ENCODE measurements around the gene CELF2. TPM values are rescaled to one million over a fixed set of nuclear protein-coding genes. Genes with fewer than 3 reads are reported as not detected.
A peak's percentile ranks its signal among the peaks of the same experiment; 100 is the strongest.

Gene CELF2
- total RNA-seq, 1 donor from 2014 or later: 68.3 TPM

DNA sequence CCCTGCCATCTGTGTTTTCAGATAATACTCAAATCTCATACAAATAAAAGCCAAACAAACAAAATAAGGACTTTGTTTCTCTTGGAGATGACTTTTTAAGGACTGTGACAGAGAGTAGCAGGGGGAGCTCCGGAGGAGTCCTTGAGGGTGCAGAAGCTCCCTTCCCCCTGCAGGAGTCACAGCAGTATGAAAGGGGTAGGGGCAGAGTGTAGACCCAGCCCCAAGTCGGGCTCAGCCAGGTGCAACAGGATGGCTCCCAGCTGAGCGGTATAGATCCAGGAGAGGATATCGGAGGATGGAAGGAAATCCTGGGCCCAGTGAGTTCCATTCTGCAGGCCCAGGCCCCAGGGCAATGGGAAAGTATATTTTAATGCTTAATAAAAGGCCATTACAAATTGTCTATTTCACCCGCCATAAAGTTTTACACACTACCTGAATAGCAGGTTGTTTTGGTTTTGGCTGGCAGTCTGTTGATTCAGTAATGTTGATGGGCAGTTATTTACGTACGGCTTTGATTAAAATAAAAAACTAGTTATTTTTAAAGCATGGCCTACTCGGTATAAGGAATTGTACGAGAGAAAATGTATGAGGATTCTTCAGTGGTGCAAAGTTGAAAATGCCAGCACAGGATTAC lies 206.0 kb downstream of the CELF2 start:
- intact Hi-C loops (cut with micrococcal nuclease): no loop called here
- DNase-seq (no peak), ATAC-seq (no peak)

DNA sequence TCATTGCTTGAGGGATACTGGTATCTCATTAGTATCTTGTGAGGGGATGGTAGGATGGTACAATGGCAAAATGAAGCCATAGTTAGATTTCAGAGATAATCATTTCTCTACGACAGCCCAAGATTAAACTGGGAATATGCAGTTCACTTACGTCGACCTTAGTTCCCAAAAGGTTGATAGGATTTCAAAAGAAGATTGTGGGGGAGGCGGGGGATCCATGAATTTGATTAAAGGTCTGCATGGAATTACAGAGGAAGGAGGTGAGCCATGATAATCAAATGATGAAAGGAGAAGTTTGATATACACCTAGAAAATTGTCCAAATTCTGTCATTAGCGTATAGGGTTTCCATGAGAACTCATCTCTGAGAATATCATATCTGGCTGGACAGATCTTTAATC lies 206.6 kb downstream of the CELF2 start:
- no peak for DNase-seq
- ATAC-seq: no peak
- intact Hi-C loops (cut with micrococcal nuclease): no loop called here

DNA sequence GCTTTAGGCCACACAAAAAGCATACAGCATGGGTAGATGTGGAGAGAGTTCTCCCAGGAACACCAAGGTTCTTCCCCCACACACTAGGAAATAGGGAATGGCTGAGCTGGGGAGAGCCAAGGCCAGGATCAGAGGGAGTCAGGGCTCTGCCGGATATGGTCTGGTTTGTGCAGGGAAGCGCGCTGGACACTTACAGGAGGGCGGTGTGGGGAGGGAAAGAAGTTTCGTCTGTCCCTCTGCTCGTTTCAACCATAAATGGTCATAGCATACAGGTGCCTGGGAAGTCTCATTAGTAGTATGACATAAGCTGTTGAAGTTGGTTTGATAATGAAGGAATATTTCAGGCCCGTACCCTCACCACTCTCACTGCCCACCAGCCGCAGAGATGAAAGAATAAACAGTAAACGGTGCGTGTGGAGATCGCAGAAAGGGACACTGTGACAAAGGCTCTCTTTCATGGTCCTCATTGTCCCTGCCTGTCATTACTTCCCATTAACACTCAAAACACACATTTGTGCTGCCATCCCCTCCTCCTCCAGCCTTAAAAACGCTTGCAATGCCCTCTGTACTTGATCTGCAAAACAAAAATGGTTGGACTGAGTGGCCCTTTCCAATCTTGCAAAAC lies 207.2 kb downstream of the CELF2 start:
- ATAC-seq (peak; percentile 82), DNase-seq (peak; percentile 47)
- intact Hi-C loops (cut with micrococcal nuclease): no loop called here

DNA sequence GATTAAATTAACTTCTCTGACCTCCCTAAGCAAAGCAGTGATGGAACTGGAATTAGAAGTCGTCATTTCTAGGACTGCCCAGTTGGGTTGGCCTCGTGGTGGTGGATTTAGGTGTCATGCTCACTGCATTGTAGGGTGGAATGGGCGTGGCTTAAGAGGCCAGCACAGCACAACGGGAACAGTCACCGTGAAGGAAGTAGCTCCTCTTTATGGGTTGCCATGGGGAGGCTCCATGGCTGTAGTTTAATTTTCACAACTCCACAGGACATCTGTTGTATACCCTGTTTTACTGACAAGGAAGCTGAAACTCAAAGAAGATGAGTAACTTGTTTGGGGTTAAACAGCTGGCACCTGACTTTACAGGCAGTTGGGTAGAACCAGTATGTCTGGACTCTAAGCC lies 208.3 kb downstream of the CELF2 start:
- DNase-seq (peak; percentile 46), ATAC-seq (peak; percentile 46)
- intact Hi-C loops (cut with micrococcal nuclease): no loop called here

DNA sequence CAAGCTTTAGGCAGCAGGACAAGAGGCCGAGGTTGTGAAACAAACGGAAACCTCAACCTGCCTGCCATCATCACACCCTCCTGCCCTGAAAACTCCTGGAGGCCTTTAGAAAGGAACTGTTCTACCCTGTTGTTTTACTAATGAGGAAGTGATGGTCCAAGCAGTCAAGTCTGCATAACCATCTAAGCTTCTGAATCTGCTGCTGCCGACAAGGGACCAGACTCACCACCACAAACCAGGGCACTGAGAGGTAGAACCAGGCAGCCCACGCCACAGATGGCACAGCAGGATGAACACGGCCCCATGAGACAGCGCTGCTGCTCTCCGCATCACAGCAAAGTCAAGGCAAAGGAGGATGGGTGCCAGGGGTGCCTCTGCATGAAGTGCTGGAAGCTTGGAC lies 209.4 kb downstream of the CELF2 start:
- no peak for ATAC-seq
- DNase-seq: no peak
- intact Hi-C loops (cut with micrococcal nuclease): no loop called here

DNA sequence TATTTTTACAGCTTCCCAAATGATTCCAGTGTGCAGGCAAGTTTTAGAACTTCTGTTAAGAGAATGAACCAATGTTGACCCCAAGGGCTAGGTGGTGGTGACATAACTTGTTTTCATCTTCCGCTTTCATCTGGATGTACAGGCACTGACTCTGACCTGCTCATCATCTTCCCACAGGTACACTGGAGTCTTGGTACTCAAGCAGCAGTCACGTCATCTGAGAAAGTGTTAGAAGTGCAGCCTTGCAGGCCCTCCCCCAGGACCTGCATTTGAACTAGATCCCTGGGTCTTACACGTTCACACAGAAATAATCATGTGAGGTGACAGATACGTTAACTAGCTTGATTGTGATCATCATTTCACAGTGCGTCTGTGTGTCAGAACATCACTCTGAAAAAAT lies 212.2 kb downstream of the CELF2 start:
- intact Hi-C loops (cut with micrococcal nuclease): no loop called here
- ATAC-seq (no peak), DNase-seq (no peak)

DNA sequence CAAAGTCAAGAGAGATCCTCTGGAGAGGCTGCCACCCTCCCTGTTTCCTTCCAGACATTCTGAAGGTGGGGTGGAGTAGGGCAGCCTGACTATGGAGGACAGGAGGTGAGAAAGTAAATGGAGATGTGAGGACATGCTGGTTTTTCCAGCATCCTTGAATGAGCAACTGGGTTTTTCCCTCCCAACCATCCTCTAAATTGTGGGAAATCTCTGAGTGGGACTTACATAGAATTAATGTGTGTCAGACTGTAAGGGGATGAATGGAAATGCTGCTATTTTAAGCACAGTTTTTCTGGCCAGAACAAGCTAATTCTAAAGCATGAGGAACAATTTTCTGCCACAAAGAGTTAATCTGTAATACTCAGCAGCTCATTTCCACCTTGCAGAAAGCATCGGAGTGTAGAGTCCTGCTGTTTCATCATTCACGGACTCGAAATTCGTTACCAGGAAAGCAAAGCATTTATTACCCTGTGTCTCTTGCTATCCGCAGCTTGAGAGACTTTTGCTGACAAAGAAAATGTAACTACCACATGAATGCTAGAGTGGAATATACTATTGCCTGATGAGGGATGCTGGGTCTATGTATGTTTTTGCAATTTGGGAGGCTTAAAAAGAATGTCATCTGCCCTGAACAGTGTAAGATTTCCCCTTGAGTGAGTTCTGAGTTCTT lies 213.0 kb downstream of the CELF2 start:
- no peak for ATAC-seq
- intact Hi-C loops (cut with micrococcal nuclease): no loop called here
- no peak for DNase-seq

DNA sequence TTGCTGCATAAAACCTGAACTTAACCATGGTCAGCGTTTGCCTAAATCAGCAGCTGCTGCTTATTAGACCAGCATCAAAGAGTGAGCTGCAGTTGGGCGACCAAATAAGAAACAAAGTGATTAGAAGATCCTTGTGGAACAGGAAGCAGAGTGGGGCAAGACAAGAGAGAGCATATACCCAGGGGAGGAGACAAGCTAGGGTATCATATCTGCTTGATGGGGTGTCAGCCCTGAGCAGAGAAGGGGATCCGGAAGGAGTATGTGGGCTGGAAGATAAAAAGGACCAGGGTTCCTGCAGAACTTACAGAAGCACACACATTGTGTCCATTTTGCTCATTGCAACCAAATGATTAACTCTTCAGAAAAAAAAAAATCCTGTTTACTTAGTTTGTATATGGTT lies 213.6 kb downstream of the CELF2 start:
- DNase-seq (no peak), ATAC-seq (no peak)
- intact Hi-C loops (cut with micrococcal nuclease): no loop called here

DNA sequence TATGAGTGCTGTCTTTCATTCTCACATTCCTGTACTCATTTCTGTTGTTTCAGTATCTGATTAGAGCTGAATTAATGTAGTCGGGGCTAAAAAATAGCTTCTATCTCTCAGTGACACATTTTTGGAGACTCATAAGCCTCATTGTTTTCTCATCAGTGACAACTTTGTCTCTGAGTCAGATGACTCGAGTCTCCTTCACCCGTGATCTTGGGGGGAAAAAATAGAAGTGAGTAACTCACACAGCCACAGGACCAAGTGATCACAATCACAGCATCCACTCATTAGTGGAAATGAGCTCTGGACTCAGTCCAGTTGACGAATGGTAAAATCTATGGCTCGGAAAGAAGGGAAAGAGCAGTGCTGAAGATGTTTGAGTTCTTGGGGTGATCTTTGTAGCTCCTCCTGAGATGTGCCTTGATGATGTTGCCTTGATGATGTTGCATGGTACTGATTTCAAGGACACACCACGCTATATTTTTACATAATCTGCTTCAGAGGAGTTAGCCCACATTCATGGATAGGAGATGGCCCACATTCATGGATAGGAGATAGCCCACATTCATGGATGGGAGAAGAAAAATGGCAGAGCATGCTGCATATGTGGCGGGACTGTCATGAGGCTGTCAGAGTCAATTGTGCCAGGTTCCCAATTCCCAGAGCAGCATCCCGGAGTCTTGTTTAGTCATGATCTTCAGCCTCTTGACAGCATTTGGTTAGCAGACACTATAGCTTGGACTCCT lies 214.7 kb downstream of the CELF2 start:
- DNase-seq: no peak
- intact Hi-C loops (cut with micrococcal nuclease): no loop called here
- no peak for ATAC-seq

DNA sequence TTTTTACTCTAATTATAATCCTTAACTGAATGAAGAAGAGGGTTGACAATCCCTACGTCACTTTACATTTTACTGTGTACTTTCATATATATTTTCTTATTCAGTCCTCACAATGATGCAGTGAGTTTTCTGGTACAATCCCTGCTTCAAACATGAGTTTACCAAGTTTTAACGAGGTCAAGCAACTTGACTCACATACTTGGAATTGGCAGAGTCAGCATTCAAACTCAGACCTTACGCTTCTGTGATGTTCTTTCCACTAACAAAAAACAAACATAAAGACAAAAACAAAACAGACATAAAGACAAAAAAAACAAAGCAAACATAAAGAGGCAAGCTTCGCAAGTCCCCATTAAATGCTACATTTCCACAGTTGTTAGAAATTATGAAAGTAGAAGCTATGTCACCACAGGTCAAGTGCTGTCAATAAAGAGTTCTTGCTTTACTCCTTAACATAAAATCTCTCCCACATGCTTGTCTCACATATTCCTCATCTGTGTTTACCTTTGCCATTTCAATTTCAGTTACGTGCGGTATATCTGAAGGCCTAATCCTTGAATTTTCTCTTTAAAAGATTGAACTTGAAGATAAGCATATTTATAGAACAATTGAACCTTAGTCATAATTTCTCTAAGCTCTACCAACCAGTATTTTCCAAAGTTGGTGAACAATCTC lies 217.3 kb downstream of the CELF2 start:
- intact Hi-C loops (cut with micrococcal nuclease): no loop called here
- DNase-seq (no peak), ATAC-seq (no peak)

DNA sequence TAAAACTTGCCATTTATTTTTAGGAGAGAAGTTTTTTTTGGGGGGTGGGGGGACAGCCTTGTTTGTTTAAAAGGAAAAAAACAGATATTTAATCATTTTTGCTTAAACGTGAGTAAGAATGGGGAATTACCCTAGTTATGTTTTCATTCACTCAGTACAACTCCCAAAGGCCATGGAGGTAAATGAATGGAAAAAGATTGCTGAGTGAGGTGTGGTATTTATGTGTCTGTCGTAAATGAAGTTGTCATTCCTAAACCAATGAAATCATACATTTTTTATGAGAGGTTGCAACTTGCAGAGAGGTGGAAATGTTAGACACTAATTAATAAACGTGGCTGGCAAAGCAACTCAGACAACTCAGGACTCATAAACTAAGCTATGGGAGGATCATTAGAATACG lies 218.1 kb downstream of the CELF2 start:
- DNase-seq (no peak), ATAC-seq (no peak)
- intact Hi-C loops (cut with micrococcal nuclease): no loop called here

DNA sequence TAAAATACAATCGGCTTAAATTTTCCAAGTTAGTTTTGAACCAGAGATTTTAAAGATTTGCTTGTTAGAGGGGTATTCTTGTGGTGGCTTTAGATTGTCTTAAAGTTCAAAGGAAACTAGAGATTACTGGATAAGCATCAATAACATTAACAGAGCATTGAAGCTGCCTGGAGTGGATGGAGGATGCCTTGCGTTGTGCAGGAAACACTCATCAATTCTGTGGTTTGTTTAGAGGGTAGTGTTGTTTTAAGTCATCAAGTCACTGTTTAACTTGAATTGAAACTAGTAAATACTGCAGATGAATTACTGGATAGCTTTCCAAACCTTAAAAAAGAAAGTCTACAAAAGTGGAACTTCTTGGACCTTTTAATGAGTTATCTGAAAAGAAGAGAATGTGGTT lies 218.6 kb downstream of the CELF2 start:
- ATAC-seq (no peak), DNase-seq (no peak)
- intact Hi-C loops (cut with micrococcal nuclease): no loop called here

DNA sequence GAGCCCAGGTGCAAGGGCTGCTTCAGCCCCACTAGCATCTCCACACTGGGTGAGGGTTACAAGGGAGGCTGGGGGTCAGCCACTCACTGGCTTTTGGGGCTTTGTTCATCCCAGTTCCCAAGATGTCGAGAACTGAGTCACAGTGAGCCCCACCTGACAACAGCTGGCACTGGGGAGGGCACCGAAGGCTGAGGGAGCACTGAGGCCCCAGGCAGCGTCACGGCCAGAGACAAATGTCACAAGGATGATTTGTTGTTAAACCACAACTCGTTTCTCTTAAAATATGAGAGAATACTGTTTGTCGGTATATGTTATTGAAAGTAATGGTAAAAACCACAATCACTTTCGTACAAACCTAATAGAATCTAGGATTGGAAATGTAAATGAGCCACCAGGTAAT lies 219.9 kb downstream of the CELF2 start:
- intact Hi-C loops (cut with micrococcal nuclease): no loop called here
- DNase-seq: no peak
- no peak for ATAC-seq

DNA sequence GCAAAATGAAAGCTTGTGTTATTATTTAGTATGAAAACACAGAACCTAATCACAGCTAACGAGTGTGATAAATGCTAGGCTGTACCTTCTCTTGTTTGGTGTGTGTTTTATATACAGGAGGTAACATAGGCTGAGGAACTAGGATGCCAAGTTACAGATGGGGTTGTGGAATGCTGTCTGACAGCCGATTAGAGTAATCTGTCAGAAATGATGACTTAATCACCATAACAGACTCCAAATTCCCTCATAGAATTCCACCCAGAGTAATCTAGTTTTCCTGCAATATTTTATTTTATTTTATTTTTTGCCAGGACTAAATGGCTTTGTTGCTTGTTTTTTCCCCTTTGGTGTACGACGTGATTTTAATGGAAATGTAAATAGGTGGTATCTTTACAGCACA lies 221.2 kb downstream of the CELF2 start:
- intact Hi-C loops (cut with micrococcal nuclease): no loop called here
- ATAC-seq (no peak), DNase-seq (no peak)

DNA sequence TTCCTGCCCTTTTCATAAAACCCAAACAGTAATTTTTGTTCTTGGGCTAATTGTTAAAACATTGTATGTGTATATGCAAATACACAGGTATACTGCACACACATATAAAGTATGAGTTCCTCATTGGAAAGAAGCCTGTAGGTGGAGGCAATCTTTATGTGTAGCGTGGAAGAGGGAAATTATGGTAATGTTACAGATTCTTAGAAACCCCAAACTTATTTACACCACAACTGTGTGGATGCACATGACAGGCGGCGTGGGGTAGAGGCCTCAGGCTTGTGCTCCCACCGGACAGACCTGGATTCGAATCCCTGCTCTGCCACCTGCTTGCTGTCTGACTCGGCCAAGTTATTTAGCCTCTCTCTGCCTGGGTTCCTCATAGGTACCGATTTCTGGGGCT lies 223.0 kb downstream of the CELF2 start:
- ATAC-seq (no peak), DNase-seq (no peak)
- intact Hi-C loops (cut with micrococcal nuclease): no loop called here

DNA sequence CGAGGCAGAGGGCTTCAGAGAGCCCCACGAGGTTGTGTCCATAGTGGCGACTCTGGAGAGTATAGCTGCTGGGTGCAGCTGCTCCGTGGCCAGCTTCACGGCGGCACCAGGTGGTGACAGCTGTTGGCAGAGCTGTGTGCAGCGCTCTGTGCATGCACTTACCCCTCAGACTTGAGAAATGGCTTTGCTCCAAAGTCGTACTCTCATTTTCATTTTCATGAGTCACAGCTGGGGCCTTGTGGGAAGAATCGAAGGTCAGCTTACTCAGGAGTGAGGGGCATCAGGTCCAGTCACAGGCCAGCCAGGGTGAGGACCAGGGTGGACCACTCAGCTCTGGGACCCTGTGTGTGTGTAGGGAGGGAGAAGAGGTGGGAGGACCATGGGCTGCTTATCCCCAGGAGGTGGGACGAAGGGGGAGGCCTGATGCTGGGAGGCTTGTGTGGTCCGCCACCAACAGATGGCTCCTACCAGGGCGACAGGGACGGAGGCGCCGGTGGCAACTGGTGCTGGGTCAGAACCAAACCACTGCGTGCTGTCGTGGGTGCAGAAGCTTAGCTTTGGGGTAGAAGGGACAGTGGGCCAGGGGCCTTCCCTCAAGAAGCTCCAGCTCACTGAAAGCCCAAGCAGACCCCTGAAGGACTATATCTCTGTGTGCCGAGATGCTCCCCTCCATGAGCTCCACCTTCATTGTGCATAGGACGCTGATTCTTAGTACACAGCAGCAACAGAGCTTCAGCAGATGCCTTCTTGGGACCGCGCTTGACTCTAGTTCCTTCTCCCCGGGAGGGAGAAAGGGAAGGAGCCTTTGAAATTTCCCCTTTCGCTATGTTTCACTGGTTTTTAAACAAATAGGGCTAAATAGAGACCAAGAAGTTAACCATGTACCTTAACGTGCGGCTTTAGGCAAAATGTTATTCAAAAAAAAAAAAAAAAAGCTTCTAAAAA lies 225.0 kb downstream of the CELF2 start:
- peak; percentile 95 for ATAC-seq
- intact Hi-C loops (cut with micrococcal nuclease): no loop called here
- peak; percentile 87 for DNase-seq

DNA sequence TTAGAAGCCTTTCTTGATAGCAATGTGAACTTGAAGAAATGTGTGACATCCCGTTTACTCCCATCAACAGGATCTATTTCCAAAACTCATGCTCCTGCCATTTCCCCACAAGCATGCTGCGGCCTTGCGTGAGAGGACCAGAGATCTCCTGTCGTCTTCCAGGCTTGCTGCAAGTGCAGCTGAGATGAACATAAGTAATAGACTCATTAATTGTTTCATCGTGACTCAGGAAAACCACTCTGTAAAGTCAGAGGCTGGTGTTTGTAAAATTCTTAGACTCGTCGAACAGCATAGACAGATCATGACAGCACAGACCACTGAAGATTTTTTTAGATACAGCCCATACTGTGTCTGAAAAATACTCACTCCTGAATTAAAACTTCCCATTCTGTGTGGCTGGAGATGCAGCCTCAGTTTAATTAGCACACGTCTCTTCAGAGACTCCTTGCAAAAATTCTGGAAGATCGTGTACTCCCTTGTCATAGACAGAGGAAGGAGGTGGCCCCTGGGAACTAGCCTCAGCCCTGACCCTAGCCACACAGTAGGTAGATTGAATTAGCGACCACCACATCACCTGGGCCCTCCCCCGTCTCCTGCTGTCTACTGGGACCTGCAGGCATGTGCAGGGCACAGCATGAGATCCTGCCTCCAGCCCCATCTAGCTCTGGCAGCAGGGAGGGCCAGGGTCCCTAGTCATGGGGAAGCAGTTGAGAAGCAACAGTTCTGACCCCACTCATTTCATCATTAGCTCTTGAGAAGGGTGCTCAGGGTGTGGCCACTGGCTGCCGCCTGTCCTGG lies 226.0 kb downstream of the CELF2 start:
- no peak for ATAC-seq
- intact Hi-C loops (cut with micrococcal nuclease): no loop called here
- no peak for DNase-seq

DNA sequence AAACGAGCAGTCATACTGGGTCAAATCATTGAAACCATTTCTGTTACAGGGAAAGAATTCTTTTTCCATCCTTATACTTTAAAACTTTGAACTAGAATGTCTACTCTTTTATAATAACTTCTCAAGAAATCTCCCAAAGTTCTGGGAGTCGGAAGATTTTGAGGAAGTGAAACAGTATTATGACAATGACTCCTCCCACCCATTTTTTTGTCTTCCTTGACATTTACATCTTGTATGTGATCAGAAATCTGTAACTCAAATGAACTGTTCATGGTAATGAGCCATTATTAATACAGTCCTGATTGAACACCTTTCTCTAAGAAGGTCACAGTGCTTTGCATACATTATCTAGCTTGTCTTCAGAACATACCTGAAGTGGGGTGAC lies 227.4 kb downstream of the CELF2 start:
- intact Hi-C loops (cut with micrococcal nuclease): no loop called here
- ATAC-seq (no peak), DNase-seq (no peak)
